Uterus (tissue), 4 donors: ENCODE data around the gene OLFML2A. TPM values are rescaled to one million over a fixed set of nuclear protein-coding genes. Genes with fewer than 3 reads are reported as not detected.

Experiments used
- DNase-seq, 2 donors: peaks; one replicate each; pipeline ENCODE4 v3.0.0-alpha.2; 2019 to 2020
- H3K27ac ChIP-seq, 2 donors: fragments of 200-600 bp; sonication (generic); 1 replicate in 1 of 2; 2 replicates in 1 of 2; pipeline ENCODE4 v1.5.1; 2016 to 2018
- H3K27me3 ChIP-seq, 2 donors: fragments of 200-600 bp; sonication (generic); one replicate each; pipeline ENCODE4 v1.5.1; 2018 to 2019; ENCODE audit warnings: control low read depth in 1 of 2
- H3K36me3 ChIP-seq, 2 donors: fragments of 200-600 bp; sonication (generic); one replicate each; pipeline ENCODE4 v1.5.1; 2019; ENCODE audit warnings: control low read depth in 1 of 2
- H3K4me1 ChIP-seq, 2 donors: fragments of 200-600 bp; sonication (generic); one replicate each; pipeline ENCODE4 v1.5.1; 2018 to 2019; ENCODE audit warnings: control low read depth in 1 of 2
- H3K4me3 ChIP-seq, 2 donors: fragments of 200-600 bp; sonication (generic); 1 replicate in 1 of 2; 2 replicates in 1 of 2; pipeline ENCODE4 v1.5.1; 2018 to 2019; ENCODE audit warnings: mild to moderate bottlenecking in 1 of 2
- H3K9me3 ChIP-seq, 2 donors: fragments of 200-600 bp; sonication (generic); one replicate each; pipeline ENCODE4 v1.5.1; 2019; ENCODE audit warnings: control low read depth in 1 of 2
- POLR2A ChIP-seq, 2 donors: fragments of 450-650 bp; IDR thresholded peaks; one replicate each; pipeline ENCODE4 v1.6.1; 2016; ENCODE audit warnings: antibody characterized with exemption in 2 of 2, mild to moderate bottlenecking in 1 of 2, moderate library complexity in 1 of 2
- intact Hi-C: fragments of 100-400 bp; cut with DNase I; formaldehyde crosslinking; loops from one replicate; pipeline ENCODE4 v1.15.1; 2023; ENCODE audit warnings: low total_unique reads
- total RNA-seq, 4 donors: library from RNA; depleted of rRNA in 3 of 4; stranded (reverse); fragments of >200 nt in 3 of 4; gene quantifications; one replicate each; pipeline versions ENCODE4 v1.1.0 to v1.2.4, GENCODE V29; 2014 to 2023
- TF ChIP-seq, protein P1 (sequence below), 4 experiments: fragments of 200-600 bp in 2 of 4; fragments of 450-650 bp in 2 of 4; sonication (generic) in 2 of 4; IDR thresholded peaks; one replicate each; pipeline ENCODE4 v1.5.1; 2016 to 2019; ENCODE audit warnings: antibody characterized with exemption in 4 of 4, mild to moderate bottlenecking in 2 of 4, moderate library complexity in 1 of 4
- donor health status: DM: yes; HTN: yes; CAD: no.

OLFML2A gene
- total RNA-seq, 4 donors from 2014 or later = 21.3 to 86.5 (median 71.8) TPM

DNA sequence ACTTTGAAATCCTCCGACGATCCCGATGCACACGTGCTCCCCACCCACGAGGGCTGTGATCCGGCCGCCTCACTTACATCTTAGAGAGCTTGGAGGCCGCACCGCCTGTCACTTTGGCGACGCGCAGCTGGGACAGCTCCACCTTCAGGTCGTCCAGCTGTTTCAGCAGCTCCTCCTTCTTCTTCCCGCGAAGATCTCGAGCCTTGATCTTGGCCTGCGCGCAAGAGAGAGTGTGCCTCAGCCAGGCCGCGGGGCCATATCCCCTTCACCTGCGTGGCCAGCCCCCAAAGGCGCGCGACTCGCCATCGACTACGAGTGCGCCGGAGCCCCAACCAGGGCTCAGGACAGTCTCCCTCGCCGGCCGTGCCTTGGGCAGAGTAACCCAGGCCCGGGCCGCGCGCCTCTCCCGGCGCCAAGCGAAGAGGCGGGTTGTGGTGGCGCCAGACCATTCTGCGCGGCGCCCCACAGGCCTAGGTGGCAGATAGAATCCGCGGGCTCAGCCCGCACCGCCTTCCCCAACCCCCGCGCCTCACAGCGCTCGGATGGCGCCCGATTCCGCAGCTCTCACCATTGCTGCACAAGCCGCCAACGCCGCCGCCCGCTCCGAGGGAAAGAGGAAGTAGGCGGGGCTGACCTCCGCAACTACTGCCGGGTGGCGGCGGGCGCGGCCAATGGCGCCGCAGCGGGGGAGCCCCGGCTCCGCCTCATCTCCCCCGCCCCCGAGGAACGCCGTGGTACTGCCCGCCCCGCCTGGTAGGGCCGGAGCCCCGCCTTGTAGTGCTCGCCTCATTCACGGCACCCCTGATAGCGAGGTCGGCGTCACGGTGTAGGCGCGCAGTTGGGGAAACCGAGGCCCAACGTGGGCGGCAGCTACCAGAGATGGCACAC, 84.7 kb downstream of the OLFML2A start, which contains the start of the genes ARPC5L and RPL35:
Gene ARPC5L (plus strand): TSS at position 789 of the 888 bp plus-strand sequence. CDS start 7,161 bp downstream, outside the sequence.
Gene RPL35 (minus strand): TSS at position 616 of the 888 bp plus-strand sequence. CDS start 45 bp downstream, at position 571.
- peak; percentile 92 to 93 for DNase-seq
- peak within 1 kb of the TSS; percentile 80 to 87 for H3K27ac ChIP-seq
- H3K4me1 ChIP-seq = no peaks in the 10 kb centered on the region
- H3K9me3 ChIP-seq = no peaks in the 10 kb centered on the region
- H3K4me3 ChIP-seq = peak within 1 kb of the TSS; percentile 70 to 72
- no peaks in the 10 kb centered on the region for H3K36me3 ChIP-seq
- intact Hi-C loops = no loop called here
- no peaks in the 10 kb centered on the region for H3K27me3 ChIP-seq
- TF ChIP-seq POLR2A (IDR thresholded peaks at IDR 0.05) = peak; percentile 75 to 95
- TF ChIP-seq, protein P1, sequence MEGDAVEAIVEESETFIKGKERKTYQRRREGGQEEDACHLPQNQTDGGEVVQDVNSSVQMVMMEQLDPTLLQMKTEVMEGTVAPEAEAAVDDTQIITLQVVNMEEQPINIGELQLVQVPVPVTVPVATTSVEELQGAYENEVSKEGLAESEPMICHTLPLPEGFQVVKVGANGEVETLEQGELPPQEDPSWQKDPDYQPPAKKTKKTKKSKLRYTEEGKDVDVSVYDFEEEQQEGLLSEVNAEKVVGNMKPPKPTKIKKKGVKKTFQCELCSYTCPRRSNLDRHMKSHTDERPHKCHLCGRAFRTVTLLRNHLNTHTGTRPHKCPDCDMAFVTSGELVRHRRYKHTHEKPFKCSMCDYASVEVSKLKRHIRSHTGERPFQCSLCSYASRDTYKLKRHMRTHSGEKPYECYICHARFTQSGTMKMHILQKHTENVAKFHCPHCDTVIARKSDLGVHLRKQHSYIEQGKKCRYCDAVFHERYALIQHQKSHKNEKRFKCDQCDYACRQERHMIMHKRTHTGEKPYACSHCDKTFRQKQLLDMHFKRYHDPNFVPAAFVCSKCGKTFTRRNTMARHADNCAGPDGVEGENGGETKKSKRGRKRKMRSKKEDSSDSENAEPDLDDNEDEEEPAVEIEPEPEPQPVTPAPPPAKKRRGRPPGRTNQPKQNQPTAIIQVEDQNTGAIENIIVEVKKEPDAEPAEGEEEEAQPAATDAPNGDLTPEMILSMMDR (IDR thresholded peaks at IDR 0.05) = peak in 3 of 4 experiments; percentile 8 to 19 (median 15)

DNA sequence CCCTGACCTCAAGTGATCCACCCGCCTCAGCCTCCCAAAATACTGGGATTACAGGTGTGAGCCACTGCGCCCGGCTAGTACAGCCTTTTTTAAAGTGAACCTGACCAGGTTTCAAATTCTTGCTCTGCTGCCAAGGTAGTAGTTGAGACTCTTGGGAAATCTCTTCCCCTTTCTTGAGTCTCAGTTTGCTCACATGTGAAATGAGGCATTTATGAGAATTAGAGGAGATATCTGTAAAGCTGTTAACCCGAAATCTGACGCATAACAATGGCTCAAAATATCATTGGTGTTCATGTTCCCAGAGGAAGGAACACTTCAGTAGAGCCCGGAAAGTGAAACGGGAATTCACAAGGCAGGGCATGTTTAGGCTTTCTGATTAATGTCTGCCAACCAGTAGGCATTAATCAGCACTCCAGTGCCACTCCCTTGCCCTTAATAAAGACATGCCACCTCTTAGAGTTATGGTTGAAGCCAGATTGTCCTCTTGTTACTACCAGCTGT, 86.5 kb downstream of the OLFML2A start:
- H3K4me1 ChIP-seq = no peaks in the 10 kb centered on the region
- DNase-seq = no peak
- TF ChIP-seq POLR2A (IDR thresholded peaks at IDR 0.05) = no peak
- TF ChIP-seq, protein P1 (IDR thresholded peaks at IDR 0.05) = no peak
- H3K36me3 ChIP-seq = no peaks in the 10 kb centered on the region
- no peaks in the 10 kb centered on the region for H3K9me3 ChIP-seq
- H3K4me3 ChIP-seq = no peak overlapping the region
- no peaks in the 10 kb centered on the region for H3K27me3 ChIP-seq
- intact Hi-C loops = no loop called here
- H3K27ac ChIP-seq = peak overlapping the region in 1 of 2 donors; percentile 56

Other genes with a start within 250 kb of the OLFML2A start
- 1 to 10 TPM in 2 of 4 donors, under 1 TPM in 1, not detected in 1; under 0.01 to 2.6 (median 1.3) TPM for gene NR6A1, start 5.8 kb upstream of the OLFML2A start, total RNA-seq
- 1 to 10 TPM in 1 of 4 donors, under 1 TPM in 1, not detected in 2; 0.79 to 1.9 TPM for gene WDR38, start 76.3 kb downstream of the OLFML2A start, total RNA-seq
- gene RPL35, start 84.8 kb downstream of the OLFML2A start, total RNA-seq = 1,000 to 10,000 TPM in 3 of 4 donors, 100 to 1,000 TPM in 1; 913 to 5,275 (median 2,170) TPM
- 10 to 100 TPM in 1 of 4 donors, 1 to 10 TPM in 3; 1.0 to 18.3 (median 5.6) TPM for gene ARPC5L, start 85.0 kb downstream of the OLFML2A start, total RNA-seq
- gene GOLGA1, start 163.9 kb downstream of the OLFML2A start, total RNA-seq = 10 to 100 TPM in 3 of 4 donors, 1 to 10 TPM in 1; 6.7 to 25.7 (median 15.4) TPM